Psoas muscle (tissue), 8 donors: ENCODE measurements around the gene TXNRD3. TPM values are rescaled to one million over a fixed set of nuclear protein-coding genes. Genes with fewer than 3 reads are reported as not detected.

Experiments
- ATAC-seq, 4 donors: fragments of 200-7000 bp; cut with Tn5 transposase; one replicate each; pipeline ENCODE4 v1.9.1; 2020; ENCODE audit warnings: moderate library complexity in 3 of 4, mild to moderate bottlenecking in 2 of 4
- DNase-seq, 2 donors: peaks; one replicate each; pipeline ENCODE4 v3.0.0-alpha.2; 2020
- H3K27ac ChIP-seq: fragments of 200-600 bp; one replicate; pipeline ENCODE4 v1.8.0; 2022
- H3K27me3 ChIP-seq, 3 donors: fragments of 200-600 bp in 1 of 3; one replicate each; pipeline versions ENCODE4 v1.6.1 to v1.8.0; 2013 to 2022; ENCODE audit warnings: low read length in 2 of 3, mild to moderate bottlenecking in 2 of 3, moderate library complexity in 1 of 3; ENCODE audit not compliant: insufficient read depth in 3 of 3
- H3K36me3 ChIP-seq, 2 donors: fragments of 200-600 bp in 1 of 2; one replicate each; pipeline versions ENCODE4 v1.6.1 to v1.8.0; 2013 to 2022; ENCODE audit warnings: low read depth in 1 of 2, mild to moderate bottlenecking in 1 of 2, moderate library complexity in 1 of 2; ENCODE audit not compliant: insufficient read depth in 1 of 2
- H3K4me1 ChIP-seq: fragments of 200-600 bp; one replicate; pipeline ENCODE4 v1.8.0; 2022
- H3K4me3 ChIP-seq: fragments of 200-600 bp; one replicate; pipeline ENCODE4 v1.8.0; 2022; ENCODE audit warnings: mild to moderate bottlenecking
- H3K9me3 ChIP-seq: fragments of 200-600 bp; one replicate; pipeline ENCODE4 v1.8.0; 2022
- CTCF ChIP-seq: fragments of 200-600 bp; IDR thresholded peaks from one replicate; pipeline ENCODE4 v1.8.0; 2022; ENCODE audit warnings: antibody characterized with exemption
- WGBS, 3 donors: extraction: QIAGEN DNeasy Blood & Tissue Kit; methylation state at CpG; one replicate each; pipeline versions ENCODE4 v1.1.6 to v1.1.7; 2013; 5-methylcytosine and 5-hydroxymethylcytosine counted together
- intact Hi-C, 2 donors: fragments of 100-400 bp; cut with DNase I; formaldehyde crosslinking; loops; one replicate each; pipeline versions ENCODE4 v1.11.0 to v1.14.2; 2022
- polyA plus RNA-seq, 3 donors: library from polyadenylated mRNA; stranded (reverse); fragments of 200-250 nt; gene quantifications; one replicate each; pipeline ENCODE4 v1.2.3, GENCODE V29; 2013
- total RNA-seq, 4 donors: library from RNA; stranded (reverse); fragmentation: NEBNext Ultra II Directional in 2 of 4; extraction: Animal tissue kit (Norgen Biotek cat#: 25700) in 2 of 4; gene quantifications; one replicate each; pipeline versions ENCODE4 v1.2.1 to v1.2.4, GENCODE V29; 2021 to 2023
- donor health status: healthy with polysubstance abuse.
- donor health status: DM: no; HTN: no; CAD: no; lungs with moderate emphysema.
- donor health status: Bipolar disorder and iron deficiency.
- donor health status: healthy.
- donor health status: DM: yes; HTN: yes; CAD: no.
- donor health status: DM: no; HTN: no; CAD: no.
- donor health status: DM: no; HTN: no; CAD: no.
- donor health status: DM: yes; HTN: yes; CAD: no.

TXNRD3 gene
- total and polyA plus RNA-seq, 7 donors: 1.6 to 9.6 (median 5.0) TPM

GRCh38 chr3:126567696-126568438 lies 87.1 kb downstream of the TXNRD3 start:
- 51 to 60% (median 58%) methylated on average over 10 of the region's 10 CpGs for WGBS, 3 donors
- peaks cover 1% of the 10 kb centered on the region for H3K9me3 ChIP-seq
- H3K27ac ChIP-seq: no peak overlapping the region
- ATAC-seq: no peak
- no peak for TF ChIP-seq CTCF
- intact Hi-C loops: no loop called here
- no peaks in the 10 kb centered on the region for H3K4me1 ChIP-seq
- H3K4me3 ChIP-seq: no peak overlapping the region
- H3K36me3 ChIP-seq: no peaks in the 10 kb centered on the region
- peak in 1 of 2 donors; percentile 16 for DNase-seq
- no peaks in the 10 kb centered on the region for H3K27me3 ChIP-seq

GRCh38 chr3:126562737-126563276 lies 92.1 kb downstream of the TXNRD3 start:
- Histone ChIP-seq H3K27ac (no peak overlapping the region), H3K27me3 (no peaks in the 10 kb centered on the region), H3K4me1 (no peaks in the 10 kb centered on the region), H3K9me3 (peaks cover 6% of the 10 kb centered on the region), H3K36me3 (no peaks in the 10 kb centered on the region), H3K4me3 (no peak overlapping the region)
- intact Hi-C loops: no loop called here
- DNase-seq (no peak), ATAC-seq (no peak)
- no peak for TF ChIP-seq CTCF
- 49 to 81% (median 75%) methylated on average over 2 of the region's 2 CpGs for WGBS, 3 donors

GRCh38 chr3:126558336-126559071 lies 96.4 kb downstream of the TXNRD3 start, which contains the start of gene C3orf22:
TSS of gene C3orf22 (minus strand) at chr3:126558932. CDS start at chr3:126553390, 5,542 bp downstream.
- Histone ChIP-seq H3K36me3 (no peaks in the 10 kb centered on the region), H3K4me1 (no peaks in the 10 kb centered on the region), H3K9me3 (peaks cover 6% of the 10 kb centered on the region), H3K27me3 (no peaks in the 10 kb centered on the region), H3K4me3 (no peak within 1 kb of the TSS), H3K27ac (no peak within 1 kb of the TSS)
- TF ChIP-seq CTCF: no peak
- DNase-seq (peak in 1 of 2 donors; percentile 28), ATAC-seq (no peak)
- WGBS, 3 donors: 59 to 62% (median 61%) methylated on average over 9 of the region's 9 CpGs
- intact Hi-C loops: no loop called here

GRCh38 chr3:126557761-126558160 lies 97.2 kb downstream of the TXNRD3 start:
- WGBS, 3 donors: 69 to 82% (median 82%) methylated on average over 6 of the region's 6 CpGs
- no peak overlapping the region for H3K4me3 ChIP-seq
- ATAC-seq (no peak), DNase-seq (no peak)
- H3K27ac ChIP-seq: no peak overlapping the region
- no peak for TF ChIP-seq CTCF
- no peaks in the 10 kb centered on the region for H3K27me3 ChIP-seq
- intact Hi-C loops: no loop called here
- no peaks in the 10 kb centered on the region for H3K4me1 ChIP-seq
- H3K36me3 ChIP-seq: no peaks in the 10 kb centered on the region
- peaks cover 4% of the 10 kb centered on the region for H3K9me3 ChIP-seq
